Liver (tissue), 3 donors: ENCODE measurements around the gene FRK.

Experiments
- EGR1 ChIP-seq, 2 donors: IDR thresholded peaks; 2 replicates each; pipeline ENCODE4 v1.6.1; 2016 to 2018; ENCODE audit warnings: antibody characterized with exemption in 2 of 2, low read depth in 2 of 2
- JUND ChIP-seq, 2 donors: IDR thresholded peaks; 2 replicates each; pipeline ENCODE4 v1.6.1; 2016; ENCODE audit warnings: antibody characterized with exemption in 2 of 2
- RXRA ChIP-seq, 2 donors: IDR thresholded peaks; 2 replicates each; pipeline ENCODE4 v1.6.1; 2017 to 2018; ENCODE audit warnings: antibody characterized with exemption in 2 of 2, mild to moderate bottlenecking in 1 of 2
- SP1 ChIP-seq: IDR thresholded peaks from 2 replicates; pipeline ENCODE4 v1.6.1; 2018; ENCODE audit warnings: antibody characterized with exemption, mild to moderate bottlenecking
- YY1 ChIP-seq: IDR thresholded peaks from 2 replicates; pipeline ENCODE4 v1.6.1; 2016; ENCODE audit warnings: antibody characterized with exemption, mild to moderate bottlenecking
- TF ChIP-seq, protein P1 (sequence below): fragments of 150-350 bp; IDR thresholded peaks from 2 replicates; pipeline ENCODE4 v1.5.1; 2017; ENCODE audit warnings: improper control_type of control experiment, low read depth, low read length; ENCODE audit not compliant: missing input control
- TF ChIP-seq, protein P2 (sequence below): IDR thresholded peaks from 2 replicates; pipeline ENCODE4 v1.6.1; 2016; ENCODE audit warnings: antibody characterized with exemption
- TF ChIP-seq, protein P3 (sequence below): IDR thresholded peaks from 2 replicates; pipeline ENCODE4 v1.6.1; 2016; ENCODE audit warnings: antibody characterized with exemption
- donor health status: healthy.
- donor health status: healthy.

DNA sequence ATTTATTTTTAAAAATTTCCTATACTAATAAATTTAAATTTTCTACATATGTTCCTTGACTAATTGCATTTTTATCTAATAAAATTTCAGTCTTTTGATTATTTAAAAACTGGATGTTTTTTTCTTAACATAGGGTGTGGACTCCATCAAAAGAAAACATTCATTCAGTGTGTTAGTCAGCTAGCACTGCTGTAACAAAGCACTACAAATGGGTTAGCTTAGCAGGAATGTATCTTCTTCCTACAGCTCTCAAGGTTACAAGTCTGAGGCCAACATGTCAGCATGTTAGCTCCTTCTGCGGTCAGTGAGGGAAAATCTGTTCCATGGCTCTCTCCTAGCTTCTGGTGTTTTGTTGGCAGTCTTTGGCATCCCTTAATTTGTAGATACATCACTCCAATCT, 32.5 kb downstream of the FRK start:
- TF ChIP-seq, protein P1, sequence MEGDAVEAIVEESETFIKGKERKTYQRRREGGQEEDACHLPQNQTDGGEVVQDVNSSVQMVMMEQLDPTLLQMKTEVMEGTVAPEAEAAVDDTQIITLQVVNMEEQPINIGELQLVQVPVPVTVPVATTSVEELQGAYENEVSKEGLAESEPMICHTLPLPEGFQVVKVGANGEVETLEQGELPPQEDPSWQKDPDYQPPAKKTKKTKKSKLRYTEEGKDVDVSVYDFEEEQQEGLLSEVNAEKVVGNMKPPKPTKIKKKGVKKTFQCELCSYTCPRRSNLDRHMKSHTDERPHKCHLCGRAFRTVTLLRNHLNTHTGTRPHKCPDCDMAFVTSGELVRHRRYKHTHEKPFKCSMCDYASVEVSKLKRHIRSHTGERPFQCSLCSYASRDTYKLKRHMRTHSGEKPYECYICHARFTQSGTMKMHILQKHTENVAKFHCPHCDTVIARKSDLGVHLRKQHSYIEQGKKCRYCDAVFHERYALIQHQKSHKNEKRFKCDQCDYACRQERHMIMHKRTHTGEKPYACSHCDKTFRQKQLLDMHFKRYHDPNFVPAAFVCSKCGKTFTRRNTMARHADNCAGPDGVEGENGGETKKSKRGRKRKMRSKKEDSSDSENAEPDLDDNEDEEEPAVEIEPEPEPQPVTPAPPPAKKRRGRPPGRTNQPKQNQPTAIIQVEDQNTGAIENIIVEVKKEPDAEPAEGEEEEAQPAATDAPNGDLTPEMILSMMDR: no peak
- no peak for TF ChIP-seq SP1
- TF ChIP-seq, protein P2, sequence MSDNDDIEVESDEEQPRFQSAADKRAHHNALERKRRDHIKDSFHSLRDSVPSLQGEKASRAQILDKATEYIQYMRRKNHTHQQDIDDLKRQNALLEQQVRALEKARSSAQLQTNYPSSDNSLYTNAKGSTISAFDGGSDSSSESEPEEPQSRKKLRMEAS: no peak
- TF ChIP-seq JUND (IDR thresholded peaks at IDR 0.05): no peak
- TF ChIP-seq EGR1 (IDR thresholded peaks at IDR 0.05; ENCODE audit: low read depth in 2 of 2): no peak
- no peak for TF ChIP-seq YY1
- TF ChIP-seq RXRA (IDR thresholded peaks at IDR 0.05): no peak
- TF ChIP-seq, protein P3, sequence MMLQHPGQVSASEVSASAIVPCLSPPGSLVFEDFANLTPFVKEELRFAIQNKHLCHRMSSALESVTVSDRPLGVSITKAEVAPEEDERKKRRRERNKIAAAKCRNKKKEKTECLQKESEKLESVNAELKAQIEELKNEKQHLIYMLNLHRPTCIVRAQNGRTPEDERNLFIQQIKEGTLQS: no peak
